GM19324 (cell line): ENCODE measurements around the gene NR2C2AP.

Experiments used
- ATAC-seq: cut with Tn5 transposase; IDR thresholded peaks from one replicate; pipeline ENCODE4 v1.9.1; 2021; ENCODE audit warnings: mild to moderate bottlenecking, moderate library complexity; ENCODE audit not compliant: unreplicated experiment, low FRiP score

NR2C2AP gene

GRCh38 chr19:19154768-19155494 is 48.3 kb downstream of the NR2C2AP start:
- ATAC-seq, result no peak

GRCh38 chr19:19152668-19153384 is 50.4 kb downstream of the NR2C2AP start:
- no peak for ATAC-seq

- no peak for ATAC-seq
These were observed 51.8 kb downstream of the NR2C2AP start for GRCh38 chr19:19151418-19151817.
